HepG2 (cell line): ENCODE results near the gene TRAP1. TPM values are rescaled to one million over a fixed set of nuclear protein-coding genes. Genes with fewer than 3 reads are reported as not detected.

Experiments used
- CEBPG ChIP-seq: IDR thresholded peaks from 2 replicates; pipeline ENCODE4 v1.6.1; 2016
- CHCHD3 ChIP-seq: sonication (generic); formaldehyde crosslinking; IDR thresholded peaks from 2 replicates; pipeline ENCODE4 v1.8.0; 2022; ENCODE audit warnings: mild to moderate bottlenecking, missing genetic modification reagents, moderate library complexity
- FOXJ3 ChIP-seq: sonication (generic); formaldehyde crosslinking; IDR thresholded peaks from 2 replicates; pipeline ENCODE4 v1.4.0; 2020; ENCODE audit warnings: missing genetic modification reagents, mild to moderate bottlenecking, borderline replicate concordance
- IKZF4 ChIP-seq: sonication (generic); formaldehyde crosslinking; IDR thresholded peaks from 2 replicates; pipeline ENCODE4 v1.5.1; 2020; ENCODE audit warnings: borderline replicate concordance, mild to moderate bottlenecking, low read depth, missing genetic modification reagents; ENCODE audit errors: not compliant biosample characterization
- MAFG ChIP-seq: sonication (generic); formaldehyde crosslinking; IDR thresholded peaks from 2 replicates; pipeline ENCODE4 v1.5.1; 2020; ENCODE audit warnings: mild to moderate bottlenecking, missing genetic modification reagents
- RERE ChIP-seq: IDR thresholded peaks from 2 replicates; pipeline ENCODE4 v1.6.1; 2016; ENCODE audit warnings: low read depth, missing genetic modification reagents, missing compliant biosample characterization
- STAT5B ChIP-seq: sonication (generic); formaldehyde crosslinking; IDR thresholded peaks from 2 replicates; pipeline ENCODE4 v1.4.0; 2020; ENCODE audit warnings: missing genetic modification reagents
- TEAD2 ChIP-seq: sonication (generic); formaldehyde crosslinking; IDR thresholded peaks from 2 replicates; pipeline ENCODE4 v1.9.0; 2021; ENCODE audit warnings: missing genetic modification reagents
- THYN1 ChIP-seq: sonication (generic); formaldehyde crosslinking; IDR thresholded peaks from 2 replicates; pipeline ENCODE4 v1.8.1; 2023; ENCODE audit warnings: low read depth, mild to moderate bottlenecking, moderate library complexity, missing genetic modification reagents, borderline replicate concordance
- YEATS2 ChIP-seq: sonication (generic); formaldehyde crosslinking; IDR thresholded peaks from 2 replicates; pipeline ENCODE4 v1.4.0; 2020; ENCODE audit warnings: missing genetic modification reagents, borderline replicate concordance
- ZBTB39 ChIP-seq: sonication (generic); formaldehyde crosslinking; IDR thresholded peaks from 2 replicates; pipeline ENCODE4 v1.5.0; 2020; ENCODE audit warnings: missing genetic modification reagents
- ZBTB44 ChIP-seq: sonication (generic); formaldehyde crosslinking; IDR thresholded peaks from 2 replicates; pipeline ENCODE4 v1.4.0; 2020; ENCODE audit warnings: missing genetic modification reagents
- ZFP62 ChIP-seq: sonication (generic); formaldehyde crosslinking; IDR thresholded peaks from 2 replicates; pipeline ENCODE4 v1.4.0; 2020; ENCODE audit warnings: missing genetic modification reagents
- ZFX ChIP-seq: sonication (generic); formaldehyde crosslinking; IDR thresholded peaks from 2 replicates; pipeline ENCODE4 v1.4.0; 2020; ENCODE audit warnings: mild to moderate bottlenecking, low read depth, missing genetic modification reagents, moderate library complexity
- ZNF441 ChIP-seq: sonication (generic); formaldehyde crosslinking; IDR thresholded peaks from 2 replicates; pipeline ENCODE4 v1.7.0; 2021; ENCODE audit warnings: missing genetic modification reagents, borderline replicate concordance
- ZNF549 ChIP-seq: sonication (generic); formaldehyde crosslinking; IDR thresholded peaks from 2 replicates; pipeline ENCODE4 v1.5.0; 2020; ENCODE audit warnings: missing genetic modification reagents
- ZNF639 ChIP-seq: conservative IDR thresholded peaks from 2 replicates; pipeline ENCODE4 v1.6.1; 2018; ENCODE audit warnings: missing genetic modification reagents
- ZNF777 ChIP-seq: sonication (generic); formaldehyde crosslinking; IDR thresholded peaks from 2 replicates; pipeline ENCODE4 v1.4.0; 2020; ENCODE audit warnings: missing genetic modification reagents
- ZSCAN30 ChIP-seq: sonication (generic); formaldehyde crosslinking; IDR thresholded peaks from 2 replicates; pipeline ENCODE4 v1.5.0; 2020; ENCODE audit warnings: mild to moderate bottlenecking, missing genetic modification reagents
- polyA plus RNA-seq, 8 experiments: library from polyadenylated mRNA; depleted of rRNA in 3 of 8; stranded (reverse) in 7 of 8; unstranded in 1 of 8; fragments of >200 nt; fragmentation: Illumina TruSeq in 4 of 8; extraction: Trizol in 4 of 8; gene quantifications; 2 replicates each; pipeline versions ENCODE4 v1.2.1 to v1.2.3, GENCODE V29; 2011 to 2016; ENCODE audit warnings: low read depth in 4 of 8, missing spikeins in 1 of 8, mixed read lengths in 1 of 8; ENCODE audit not compliant: insufficient read depth in 1 of 8
- total RNA-seq, 5 experiments: library from RNA; depleted of rRNA; stranded (reverse); fragments of >200 nt; fragmentation: Illumina TruSeq; extraction: Trizol; gene quantifications; 2 replicates each; pipeline ENCODE4 v1.2.3, GENCODE V29; 2016; ENCODE audit warnings: low read depth in 1 of 5

Gene TRAP1
- total and polyA plus RNA-seq, 2 of the 13 experiments (the other 11 are each of a cell fraction or from before 2014, with no cell fraction given): 127 to 240 TPM

GRCh38 chr16:3654249-3654991 is 62.9 kb downstream of the TRAP1 start, which contains the start of gene DNASE1 (continued):
- no peak for TF ChIP-seq ZBTB44 (CRISPR knock-in tag)
- TF ChIP-seq STAT5B: no peak
- TF ChIP-seq ZFP62 (CRISPR knock-in tag): no peak
- no peak for TF ChIP-seq TEAD2 (CRISPR knock-in tag)
- TF ChIP-seq MAFG (CRISPR knock-in tag): no peak
- no peak for TF ChIP-seq FOXJ3 (CRISPR knock-in tag)
- TF ChIP-seq CHCHD3 (CRISPR knock-in tag): no peak
- no peak for TF ChIP-seq ZNF441 (CRISPR knock-in tag)
- no peak for TF ChIP-seq YEATS2
- TF ChIP-seq ZNF777 (CRISPR knock-in tag): no peak
- no peak for TF ChIP-seq RERE
- no peak for TF ChIP-seq THYN1 (CRISPR knock-in tag)
- TF ChIP-seq CEBPG (CRISPR knock-in tag): no peak
- TF ChIP-seq ZFX (CRISPR knock-in tag): peak; percentile 75
- no peak for TF ChIP-seq ZSCAN30 (CRISPR knock-in tag)
- TF ChIP-seq IKZF4 (CRISPR knock-in tag): no peak
- no peak for TF ChIP-seq ZNF639 (CRISPR knock-in tag)
- no peak for TF ChIP-seq ZBTB39 (CRISPR knock-in tag)
- TF ChIP-seq ZNF549 (CRISPR knock-in tag): no peak
